ENCODE results near the gene PLPP4.

Gene PLPP4

DNA sequence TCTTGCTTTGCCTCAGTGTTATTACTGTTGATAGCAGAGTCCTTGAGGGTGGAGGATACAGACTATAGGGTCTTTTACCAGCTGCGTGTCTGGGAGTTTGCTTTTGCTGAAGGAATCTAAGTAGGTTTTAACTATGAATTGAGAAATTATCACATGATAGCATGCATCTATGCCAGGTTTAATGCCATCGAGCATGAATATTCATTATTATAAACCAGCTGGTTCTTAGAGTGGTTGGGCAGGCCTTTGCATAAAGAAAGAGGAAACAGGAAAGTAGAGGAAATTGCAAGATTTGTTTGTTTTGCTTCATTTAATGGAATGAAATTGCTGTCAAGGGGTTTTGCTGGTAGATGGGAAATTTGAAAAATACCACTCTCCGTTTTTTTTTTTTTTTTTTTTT is 70.7 kb downstream of the PLPP4 start:
- DNase-seq: no peak

DNA sequence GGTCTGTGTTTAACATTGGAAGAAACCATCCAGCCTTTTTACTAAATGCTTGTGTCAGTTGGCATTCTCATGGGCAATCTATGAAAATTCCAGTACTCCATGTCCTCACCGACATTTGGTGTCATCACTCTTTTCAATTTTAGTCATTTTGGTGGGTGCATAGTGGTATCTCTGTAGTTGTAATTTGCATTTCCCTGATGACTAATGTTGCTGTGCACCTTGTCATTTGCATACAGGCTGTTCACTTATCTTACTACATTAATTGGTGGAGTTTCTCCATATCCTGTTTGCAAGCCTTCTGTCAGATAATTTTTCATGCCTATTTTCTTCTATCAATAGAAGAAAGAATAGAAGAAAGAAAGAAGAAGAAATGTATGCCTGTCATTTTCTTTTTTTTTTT is 73.7 kb downstream of the PLPP4 start:
- DNase-seq: no peak

DNA sequence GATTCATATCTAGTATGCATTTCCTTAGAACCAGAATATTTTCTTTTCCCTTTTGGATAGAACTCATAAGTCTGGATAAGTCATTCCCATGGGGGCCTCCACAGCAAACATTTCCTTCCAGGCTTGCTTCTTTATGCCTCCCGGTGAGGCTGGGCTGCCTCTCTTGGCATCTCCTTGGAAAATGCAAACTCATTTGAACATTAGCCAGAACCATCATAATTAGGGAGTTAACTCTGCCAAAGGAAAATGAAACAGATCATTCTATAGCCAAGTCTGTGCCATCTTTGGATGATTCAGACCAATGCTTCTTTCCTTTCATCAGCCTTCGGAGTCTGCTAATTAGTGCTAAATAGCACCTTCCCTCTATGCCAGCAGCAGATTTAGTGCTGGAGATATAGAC is 81.1 kb downstream of the PLPP4 start:
- DNase-seq: no peak

DNA sequence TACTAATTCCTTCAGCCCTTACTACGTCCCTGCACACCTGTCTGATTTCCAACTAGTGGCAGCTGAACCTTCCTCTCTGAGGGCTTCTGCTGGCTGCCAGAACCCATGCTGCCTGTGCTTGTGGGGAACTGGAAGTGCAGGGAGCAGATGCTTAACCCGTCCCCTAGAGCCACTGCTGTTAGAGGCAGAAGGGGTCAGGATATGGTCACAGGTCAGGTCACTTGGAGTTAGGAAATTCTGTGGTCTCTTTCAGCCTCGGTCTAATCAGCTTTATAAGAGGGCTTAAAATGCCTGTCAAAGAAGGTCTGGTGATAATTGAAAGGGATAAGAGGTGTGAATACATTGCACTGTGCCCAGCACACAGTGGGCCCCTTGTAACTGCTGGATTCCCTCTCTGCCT is 82.0 kb downstream of the PLPP4 start:
- DNase-seq: no peak

DNA sequence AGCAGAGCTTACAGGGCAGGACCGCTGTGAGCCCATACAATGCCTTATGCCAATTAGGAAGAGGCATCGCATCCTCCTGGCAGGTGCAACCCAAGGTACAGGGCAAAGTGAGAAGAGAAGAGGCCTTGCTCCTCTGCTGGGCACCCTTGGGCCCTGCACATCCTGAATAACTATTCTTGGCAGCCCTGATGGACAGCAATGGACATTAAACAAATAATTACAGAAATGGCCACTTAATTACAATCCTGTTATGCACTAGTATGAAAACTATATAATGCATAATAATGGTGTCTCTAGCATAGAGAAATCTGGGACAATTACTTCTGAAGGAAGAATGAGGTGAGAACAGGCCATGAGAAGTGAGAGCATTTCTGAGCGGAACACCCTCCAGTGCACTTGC is 83.5 kb downstream of the PLPP4 start:
- DNase-seq: no peak

DNA sequence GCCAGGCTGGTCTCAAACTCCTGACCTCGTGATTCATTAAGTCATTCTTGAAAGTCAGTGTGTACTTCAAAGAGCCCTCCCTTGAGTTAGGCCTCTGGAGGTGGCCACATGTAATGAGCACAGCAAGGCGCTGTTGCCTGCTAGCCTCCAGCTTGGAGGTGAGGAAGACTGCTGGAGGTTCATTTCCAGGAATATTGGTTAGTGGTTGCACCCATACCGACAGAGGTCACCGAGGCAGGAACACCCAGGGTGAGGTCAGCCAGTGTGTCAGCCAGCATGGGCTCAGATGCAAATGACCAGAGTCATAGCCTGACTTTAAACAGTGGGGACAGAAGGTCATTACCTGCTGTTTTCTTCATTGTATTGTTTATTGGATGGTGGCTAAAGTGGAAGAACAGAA is 85.0 kb downstream of the PLPP4 start:
- DNase-seq: no peak

DNA sequence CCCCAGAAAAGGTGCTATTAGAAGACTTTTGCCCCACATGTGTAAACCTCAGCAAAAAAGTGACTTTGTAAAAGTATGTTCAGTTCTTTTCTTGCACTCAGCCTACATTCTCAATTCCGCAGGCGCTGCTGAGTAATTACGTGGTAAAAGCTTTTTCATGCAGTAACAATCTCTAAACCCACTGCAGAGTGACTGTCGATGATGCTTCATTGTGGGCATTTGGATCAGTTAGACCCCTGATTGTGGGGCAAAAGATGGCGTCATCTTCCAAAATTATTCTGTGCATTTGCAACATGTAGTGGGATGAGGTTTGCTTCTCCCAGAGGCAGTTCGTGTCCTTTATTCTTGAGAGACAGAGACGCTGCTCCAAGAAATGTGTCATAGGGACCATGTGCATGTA is 85.6 kb downstream of the PLPP4 start:
- no peak for DNase-seq

DNA sequence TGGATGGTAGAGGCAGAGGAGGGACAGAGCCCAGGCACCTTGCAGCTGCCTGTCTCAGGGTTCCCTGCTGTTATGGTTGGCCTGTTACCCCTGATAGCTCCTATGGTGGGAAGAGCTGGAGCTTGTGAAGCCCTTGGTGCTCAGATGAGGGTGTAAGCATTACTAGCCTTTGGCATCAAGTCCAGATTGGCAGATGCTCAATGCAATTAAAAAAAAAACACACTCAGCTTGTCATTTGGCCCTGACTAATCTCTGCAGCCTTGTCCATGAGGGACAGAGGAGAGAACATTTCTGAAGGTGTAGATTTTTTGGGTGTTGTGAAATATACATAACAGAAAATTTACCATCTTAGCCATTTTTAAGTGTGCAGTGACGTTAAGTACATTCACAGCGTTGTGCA is 86.3 kb downstream of the PLPP4 start:
- no peak for DNase-seq

DNA sequence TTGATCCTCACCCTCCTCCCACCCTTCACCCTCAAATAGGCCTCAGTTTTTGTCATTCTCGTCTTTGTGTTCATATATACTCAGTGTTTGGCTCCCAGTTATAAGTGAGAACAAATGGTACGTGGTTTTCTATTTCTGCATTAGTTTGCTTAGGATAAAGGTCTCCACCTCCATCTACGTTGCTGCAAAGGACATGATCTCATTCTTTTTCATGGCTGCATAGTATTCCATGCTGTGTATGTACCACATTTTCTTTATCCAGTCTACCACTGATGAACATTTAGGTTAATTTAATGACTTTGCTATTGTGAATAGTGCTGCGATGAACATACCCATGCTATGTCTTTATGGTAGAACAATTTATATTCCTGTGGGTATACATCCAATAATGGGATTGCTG is 91.2 kb downstream of the PLPP4 start:
- no peak for DNase-seq

DNA sequence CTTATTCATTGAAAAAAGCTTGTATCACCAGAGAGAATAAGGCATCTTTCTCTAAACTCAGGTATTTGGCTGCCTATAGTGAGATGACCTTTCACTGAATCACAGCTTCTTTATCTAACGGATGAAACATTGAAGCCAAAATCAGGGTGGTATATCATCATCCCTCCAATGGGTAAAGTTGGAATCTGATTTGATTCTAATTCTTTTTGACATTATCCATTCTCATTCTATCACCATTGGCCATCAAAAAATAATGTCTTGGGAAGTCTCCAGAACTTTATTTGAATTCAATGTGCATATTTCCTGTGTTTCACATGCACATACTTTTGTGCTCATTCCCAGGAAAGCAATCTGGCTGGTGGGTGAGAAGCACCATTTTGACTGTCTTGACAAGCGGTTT is 95.2 kb downstream of the PLPP4 start:
- no peak for DNase-seq

DNA sequence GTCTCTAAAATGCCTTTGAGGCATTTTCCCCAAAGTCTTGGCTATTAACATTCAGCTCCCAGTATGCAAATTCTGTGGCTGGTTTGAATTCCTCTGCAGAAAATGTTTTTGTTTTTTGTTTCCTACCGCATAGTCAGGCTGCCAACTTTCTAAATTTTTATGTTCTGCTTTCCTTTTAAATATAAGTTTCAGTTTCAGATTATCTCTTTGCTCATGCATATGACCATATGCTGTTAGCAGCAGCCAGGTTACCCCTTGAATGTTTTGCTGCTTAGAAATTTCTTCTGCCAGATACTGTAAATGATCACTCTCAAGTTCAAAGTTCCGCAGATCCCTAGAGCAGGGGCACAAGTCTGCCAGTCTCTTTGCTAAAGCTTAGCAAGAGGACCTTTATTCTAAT is 96.9 kb downstream of the PLPP4 start:
- no peak for DNase-seq

DNA sequence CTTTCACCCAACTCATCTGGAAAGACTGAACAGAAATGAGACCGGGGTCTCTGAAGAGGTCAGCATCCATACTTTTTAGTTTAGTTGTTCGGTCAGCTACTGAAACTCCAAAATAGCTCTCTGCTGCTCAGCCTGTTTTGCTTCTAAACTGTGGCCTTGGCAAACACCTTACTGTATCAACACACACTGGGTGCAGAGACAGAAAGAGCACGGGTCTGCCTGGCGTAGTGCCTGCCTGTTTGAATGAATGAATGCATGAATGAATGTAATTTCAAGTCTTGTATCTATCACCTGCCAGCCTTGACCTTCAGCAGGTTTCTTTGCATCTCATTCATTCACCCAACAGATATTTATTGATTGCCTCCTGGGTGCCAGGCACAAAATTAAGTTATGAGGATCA is 98.4 kb downstream of the PLPP4 start:
- no peak for DNase-seq

DNA sequence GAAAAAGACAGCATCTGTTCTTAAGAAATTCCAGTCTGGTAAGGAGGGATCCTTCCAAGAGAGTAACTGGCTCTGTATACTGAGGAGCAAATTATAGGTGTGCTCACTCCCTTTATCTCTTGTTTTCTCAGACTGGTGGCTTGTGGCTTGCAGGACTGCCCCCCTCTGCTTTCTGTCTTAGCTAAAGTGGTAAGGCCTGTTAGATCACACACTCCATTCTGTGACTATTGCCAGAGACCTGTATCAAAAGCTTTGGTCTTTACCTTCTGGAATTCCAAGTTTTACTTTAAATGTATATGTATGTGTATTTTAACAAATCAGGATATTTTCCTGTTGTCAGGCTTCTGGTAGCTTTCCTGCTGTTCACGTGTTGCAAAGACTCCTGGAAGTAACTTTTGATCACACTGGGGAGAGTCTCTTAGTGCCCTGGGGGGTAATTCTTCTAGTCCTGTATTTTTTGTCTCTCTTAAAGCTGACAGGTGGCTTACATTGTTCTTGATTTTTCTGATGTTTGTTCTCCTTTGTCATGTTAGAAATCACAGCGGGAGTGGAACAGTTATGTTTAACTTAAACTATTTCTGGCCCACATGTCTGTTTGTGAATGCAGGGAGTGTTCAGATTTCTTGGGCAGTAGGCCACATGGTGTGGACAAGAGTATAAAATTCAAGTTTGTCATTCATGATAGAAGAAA is 99.0 kb downstream of the PLPP4 start:
- DNase-seq: no peak

DNA sequence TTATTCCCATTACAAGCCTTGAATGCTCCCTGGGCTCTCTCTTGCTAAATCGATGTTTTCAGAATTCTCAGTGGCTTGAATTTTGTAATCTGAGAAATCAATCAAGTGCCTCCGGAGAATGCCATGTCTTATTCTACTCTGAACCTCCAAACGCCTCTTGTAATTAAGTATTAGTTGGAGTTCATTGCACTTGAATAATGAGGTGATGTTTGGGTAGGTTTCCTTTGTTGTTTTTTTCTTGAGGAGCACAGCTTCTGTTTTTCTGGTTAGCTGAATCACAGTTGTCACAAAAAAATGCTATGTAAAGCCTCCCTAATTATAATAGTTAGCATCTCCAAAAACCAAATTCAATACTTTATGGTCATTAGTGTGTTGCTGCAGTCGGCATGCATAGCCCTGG is 100.3 kb downstream of the PLPP4 start:
- no peak for DNase-seq

DNA sequence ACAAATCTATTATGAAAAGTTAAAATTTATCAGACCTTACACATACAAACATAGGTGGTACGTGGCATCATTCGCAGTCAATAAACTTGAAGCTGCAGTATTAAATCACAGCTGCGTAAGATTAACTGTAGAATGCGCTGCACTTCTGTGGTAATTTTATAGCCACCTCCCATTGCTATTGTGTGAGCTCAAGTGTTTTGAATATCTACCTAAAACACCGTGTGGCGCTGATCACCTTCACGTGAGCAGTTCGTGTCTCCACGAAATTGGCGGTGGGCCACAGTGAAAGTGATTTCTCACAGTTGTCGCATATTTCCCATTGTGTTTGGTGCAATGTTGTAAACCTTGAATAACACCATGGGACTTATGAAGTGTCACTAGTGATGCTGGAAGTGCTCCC is 102.8 kb downstream of the PLPP4 start:
- no peak for DNase-seq

DNA sequence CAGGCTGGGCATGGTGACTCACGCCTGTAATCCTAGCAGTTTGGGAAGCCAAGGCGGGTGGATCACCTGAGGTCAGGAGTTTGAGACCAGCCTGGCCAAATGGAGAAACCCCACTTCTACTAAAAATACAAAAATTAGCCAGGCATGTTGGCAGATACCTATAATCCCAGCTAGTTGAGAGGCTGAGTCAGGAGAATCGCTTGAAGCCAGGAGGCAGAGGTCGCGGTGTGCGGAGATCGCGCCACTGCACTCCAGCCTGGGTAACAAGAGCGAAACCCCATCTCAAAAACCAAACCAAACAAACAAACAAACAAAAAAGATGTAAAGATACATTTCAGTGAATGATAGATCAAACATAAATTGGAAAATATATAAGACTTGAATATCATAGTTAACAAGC is 105.9 kb downstream of the PLPP4 start:
- no peak for DNase-seq

DNA sequence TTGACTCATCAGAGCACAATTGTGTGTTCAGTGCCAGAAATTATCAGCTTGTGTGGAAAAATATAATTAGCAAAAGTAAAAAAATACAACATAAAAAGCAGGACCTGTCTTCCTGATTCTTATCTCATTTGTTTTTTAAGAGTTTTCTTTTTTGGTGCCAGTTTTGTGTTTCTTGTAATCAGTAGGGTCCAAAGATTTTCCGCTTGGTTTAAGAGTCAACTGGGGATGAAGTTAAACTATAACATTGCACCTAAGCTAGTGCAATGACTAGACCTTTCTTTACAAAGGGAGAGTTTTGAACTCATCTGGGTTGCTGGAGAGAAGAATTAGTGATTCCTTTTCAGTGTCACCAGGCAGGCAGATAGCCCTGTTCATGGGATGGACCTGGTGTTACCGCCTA is 113.4 kb downstream of the PLPP4 start:
- no peak for DNase-seq

DNA sequence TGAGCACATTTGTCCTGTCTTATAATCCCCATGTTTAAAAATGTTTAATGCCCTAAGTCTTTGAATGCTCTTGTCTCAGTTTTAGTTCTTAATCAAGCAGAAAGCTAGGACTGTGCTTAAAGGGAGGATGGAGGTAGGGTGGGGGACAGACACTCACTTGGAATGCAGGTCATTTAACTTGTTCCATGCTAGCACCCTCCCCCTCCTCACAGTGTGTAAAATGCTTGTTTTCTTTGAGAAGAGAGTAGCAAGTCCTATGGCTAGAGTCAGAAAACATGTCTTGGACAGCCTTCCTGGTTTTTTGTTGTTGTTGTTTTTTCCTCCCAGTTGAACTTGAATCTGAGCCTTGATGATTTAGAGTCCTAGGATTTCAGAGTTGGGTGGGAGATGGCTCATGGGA is 114.2 kb downstream of the PLPP4 start:
- DNase-seq: no peak

DNA sequence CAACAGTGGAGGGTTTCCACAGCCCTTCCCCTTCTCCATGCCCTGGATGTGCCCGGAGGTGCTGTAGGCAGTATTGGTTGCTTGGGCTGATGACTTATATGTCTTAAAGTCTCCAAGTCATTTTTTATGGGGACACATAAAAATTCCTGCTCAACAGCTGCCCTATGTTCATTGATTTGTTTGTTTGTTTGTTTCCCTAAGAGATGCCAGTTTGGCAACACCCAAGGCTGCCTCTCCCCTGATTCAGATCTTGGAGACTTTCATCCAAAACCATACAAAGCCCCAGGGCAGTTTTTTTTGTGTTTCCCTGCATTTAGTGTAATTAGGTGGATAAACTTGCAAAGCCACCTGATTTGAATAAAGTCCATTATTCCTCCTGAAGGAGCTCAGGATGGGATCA is 115.3 kb downstream of the PLPP4 start:
- no peak for DNase-seq

DNA sequence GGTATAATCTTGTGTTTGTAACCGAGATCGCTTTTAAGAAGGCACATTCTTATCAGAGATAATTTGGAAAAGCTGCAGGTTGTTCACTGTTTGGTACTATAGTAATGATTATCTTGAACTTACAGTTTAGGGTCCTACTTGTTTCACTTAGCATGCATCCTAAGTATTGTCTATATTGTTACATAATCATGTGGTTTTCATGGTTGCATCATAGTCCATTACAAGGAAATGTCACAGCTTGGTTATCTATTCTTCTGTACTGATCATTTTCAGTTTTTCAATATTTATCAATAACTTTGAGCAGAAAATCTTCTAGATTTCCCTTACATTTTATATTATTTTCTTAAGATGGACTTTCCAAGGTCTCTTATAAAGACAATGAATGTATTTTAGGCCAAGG is 116.3 kb downstream of the PLPP4 start:
- no peak for DNase-seq

DNA sequence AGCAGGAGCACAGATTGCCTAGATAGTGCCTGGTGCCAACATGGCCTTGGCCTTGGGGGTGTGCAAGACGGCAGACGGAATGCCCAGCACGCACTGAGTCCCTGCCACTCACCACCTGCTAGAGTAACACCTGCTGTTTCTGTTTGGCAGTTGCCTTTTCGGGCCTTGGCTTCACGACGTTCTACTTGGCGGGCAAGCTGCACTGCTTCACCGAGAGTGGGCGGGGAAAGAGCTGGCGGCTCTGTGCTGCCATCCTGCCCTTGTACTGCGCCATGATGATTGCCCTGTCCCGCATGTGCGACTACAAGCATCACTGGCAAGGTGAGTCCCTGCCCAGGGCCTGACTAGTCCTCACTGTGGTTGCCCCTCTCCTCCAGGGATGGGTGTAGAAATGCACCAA is 118.0 kb downstream of the PLPP4 start:
- no peak for DNase-seq

DNA sequence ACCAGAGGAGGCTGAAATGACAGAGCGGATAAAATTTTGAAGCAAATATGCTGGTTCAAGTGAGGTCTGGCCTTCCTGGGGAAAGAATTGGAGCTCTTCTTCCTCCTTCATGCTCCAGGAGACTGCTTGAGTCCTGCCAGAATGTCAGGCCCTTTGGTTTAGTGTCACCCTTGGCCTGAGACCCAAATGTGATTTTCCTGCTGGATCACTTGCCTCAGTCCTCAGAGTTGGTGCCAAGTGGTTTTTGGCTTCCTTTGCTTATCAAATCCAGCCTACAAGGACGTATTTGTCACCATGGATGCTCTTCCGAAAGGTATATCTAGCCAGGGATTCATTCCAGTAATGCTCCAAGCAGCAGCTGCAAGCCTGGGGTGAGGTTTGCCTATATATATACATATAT is 118.4 kb downstream of the PLPP4 start:
- DNase-seq: no peak

DNA sequence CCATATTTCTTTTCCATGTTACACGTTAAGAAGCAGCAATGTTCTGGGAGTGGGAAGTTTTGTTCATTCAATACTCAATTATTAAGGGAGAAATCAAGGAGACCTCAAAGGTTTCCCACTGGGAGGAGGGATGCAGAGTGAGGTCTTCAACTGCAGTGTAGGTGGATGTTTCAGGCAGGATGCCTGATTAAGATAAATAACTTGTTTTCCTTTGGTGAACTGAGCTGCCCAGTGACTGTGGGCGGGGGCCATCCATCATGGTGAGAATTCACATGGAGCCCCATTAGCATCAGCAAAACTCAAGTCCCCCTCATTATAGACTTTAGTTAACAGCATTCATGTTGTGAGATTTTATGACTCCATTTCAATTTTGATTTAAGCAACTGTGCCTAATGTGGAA is 121.1 kb downstream of the PLPP4 start:
- DNase-seq: no peak

DNA sequence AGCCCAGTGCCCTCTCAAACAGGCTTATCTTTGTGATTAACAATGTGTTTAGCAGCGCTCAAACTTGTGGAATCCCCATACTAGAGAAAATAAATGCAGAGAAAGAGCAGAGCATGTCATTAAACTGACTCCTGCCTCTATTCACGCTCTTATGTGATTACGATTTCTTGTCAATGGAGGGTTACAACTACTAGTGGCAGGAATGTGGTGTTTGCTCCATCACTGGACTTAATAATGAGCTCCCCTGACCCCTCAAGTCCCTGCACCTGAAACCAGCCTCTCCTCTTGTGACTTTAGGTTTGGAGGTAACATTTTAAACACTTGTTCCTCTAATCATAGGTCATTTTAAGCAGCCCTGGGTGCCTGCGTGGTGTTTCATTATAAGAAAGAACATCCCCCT is 121.9 kb downstream of the PLPP4 start:
- no peak for DNase-seq
